ENCODE data around the gene HDAC9.
"Not testable (repeated sequence)": the region's sequence is repeated elsewhere in the genome, so short reads cannot be mapped to it uniquely, and the experiment has no call there.

The HDAC9 gene

GRCh38 chr7:18666107-18666728, 170.7 kb downstream of the HDAC9 start:
- peak; percentile 73 for DNase-seq

- peak; percentile 73 for DNase-seq
These were observed 171.9 kb downstream of the HDAC9 start for GRCh38 chr7:18667466-18667865.

GRCh38 chr7:18671176-18671575, 175.6 kb downstream of the HDAC9 start:
- no peak for DNase-seq

- peak; percentile 35 for DNase-seq
These were observed 180.0 kb downstream of the HDAC9 start for GRCh38 chr7:18675579-18675978.

GRCh38 chr7:18679261-18679660, 183.7 kb downstream of the HDAC9 start:
- no peak for DNase-seq

DNA sequence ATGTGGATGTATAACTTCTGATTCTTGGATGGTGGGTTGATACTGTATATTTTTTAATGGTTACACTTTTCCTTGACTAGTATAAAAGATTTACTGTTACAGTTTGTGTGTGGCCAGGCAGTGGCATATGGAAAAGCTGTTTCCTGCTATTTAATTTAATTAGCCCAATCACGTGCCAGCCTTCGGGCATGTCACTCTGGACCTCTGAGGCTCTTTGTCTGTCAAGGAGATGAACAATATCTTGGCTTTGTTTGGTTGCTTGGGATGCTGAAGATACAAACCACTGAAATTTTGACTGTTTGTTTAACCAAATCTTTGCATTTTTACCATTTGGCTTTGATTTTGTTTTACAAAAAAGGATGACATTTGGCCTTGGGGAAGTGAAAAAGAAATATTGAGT, 185.0 kb downstream of the HDAC9 start:
- DNase-seq, result no peak

DNA sequence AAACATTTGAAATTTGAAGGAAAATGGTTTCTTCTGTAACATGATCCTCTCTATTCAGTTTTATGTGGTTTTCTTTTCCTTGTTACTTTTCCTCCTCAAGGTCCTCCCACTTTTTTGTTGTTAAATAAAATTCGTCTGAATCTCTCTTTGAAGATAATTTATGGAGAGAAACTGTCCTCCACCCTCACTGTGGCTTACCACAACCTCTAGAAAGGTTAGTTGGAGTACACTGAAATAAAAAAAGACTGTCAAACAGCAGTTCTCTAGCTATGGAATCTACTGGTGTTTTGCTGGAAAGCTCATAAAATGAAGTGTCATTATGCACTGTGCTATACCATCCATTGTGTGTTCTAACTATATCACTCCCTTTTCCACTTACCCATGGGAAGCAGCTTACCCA, 189.4 kb downstream of the HDAC9 start:
- DNase-seq, result no peak

DNA sequence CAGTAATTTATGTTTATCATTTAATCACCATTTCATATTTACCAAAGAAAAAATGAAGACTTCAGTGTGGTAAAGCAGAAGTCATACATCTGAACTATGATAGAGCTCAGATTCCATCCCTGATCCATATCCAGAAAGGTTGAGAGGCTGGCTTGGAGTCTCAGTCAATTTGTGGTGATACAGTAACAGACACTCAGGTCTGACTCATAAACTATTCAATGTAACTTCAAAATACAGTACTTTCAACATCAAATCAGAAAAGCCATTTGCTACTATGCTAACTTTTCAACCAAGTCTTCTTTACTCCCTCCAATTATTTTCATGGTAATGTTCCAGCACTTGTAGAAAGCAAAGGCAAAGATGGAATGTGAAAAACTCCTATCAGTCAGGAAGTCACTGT, 190.4 kb downstream of the HDAC9 start:
- DNase-seq, result no peak

DNA sequence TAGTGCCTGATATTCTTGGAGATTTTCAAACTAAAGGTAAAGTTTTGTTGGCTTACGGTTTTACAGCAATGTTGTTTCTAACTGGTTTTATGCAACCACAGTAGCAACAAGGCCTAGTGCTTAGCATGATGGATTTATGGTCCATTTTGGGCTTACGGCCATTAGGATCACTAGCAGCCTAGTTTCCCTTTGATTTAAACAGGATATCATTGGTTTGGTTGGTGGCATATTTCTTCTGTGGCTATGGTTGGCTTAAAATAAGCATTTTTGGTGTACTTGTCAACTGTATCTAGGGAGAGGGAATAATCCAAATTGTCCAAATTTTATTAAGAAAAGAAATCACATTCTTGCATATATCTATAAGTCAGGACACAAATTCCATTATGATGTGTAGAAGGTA, 194.0 kb downstream of the HDAC9 start:
- DNase-seq, result no peak

DNA sequence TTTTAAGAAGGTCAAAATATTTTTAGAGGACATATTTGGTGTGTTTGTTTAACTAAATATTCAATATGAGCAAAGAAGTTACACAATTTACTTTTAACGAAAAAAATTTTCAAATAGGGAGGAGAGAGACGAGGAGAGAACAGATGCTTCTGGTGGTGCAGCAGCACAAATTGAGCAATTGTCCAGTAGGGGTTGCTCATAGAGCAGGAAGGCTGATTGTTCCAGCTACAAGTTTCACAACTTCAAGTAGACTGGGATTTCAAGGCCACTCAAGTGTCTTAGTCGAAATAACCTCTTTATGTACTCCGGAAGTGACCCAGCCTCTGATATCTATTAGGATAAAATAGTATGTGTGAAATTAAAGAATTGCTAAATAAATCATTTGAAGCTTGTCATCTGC, 197.9 kb downstream of the HDAC9 start:
- peak; percentile 37 for DNase-seq

GRCh38 chr7:18693816-18694215, 198.3 kb downstream of the HDAC9 start:
- DNase-seq, result no peak

GRCh38 chr7:18694484-18694883, 198.9 kb downstream of the HDAC9 start:
- no peak for DNase-seq

DNA sequence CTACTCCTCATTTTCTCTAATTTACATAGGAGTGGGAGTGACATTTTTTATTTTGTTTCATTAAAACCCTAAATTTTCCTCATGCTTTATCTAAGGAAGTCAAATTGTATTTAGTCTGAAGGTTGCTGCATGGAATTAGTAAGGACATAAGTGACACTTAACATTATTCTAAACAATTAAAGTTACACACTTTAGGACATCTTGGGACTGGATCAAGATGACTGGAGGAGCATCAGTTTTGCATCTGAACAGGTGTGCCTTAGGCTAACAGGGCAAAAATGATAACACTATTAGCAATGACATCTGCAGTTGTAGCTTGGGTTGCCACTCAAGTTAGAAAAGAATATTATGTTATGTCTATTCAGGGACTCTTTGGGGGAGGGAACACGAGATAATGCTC, 199.4 kb downstream of the HDAC9 start:
- DNase-seq, result no peak

- DNase-seq, result no peak
These were observed 202.7 kb downstream of the HDAC9 start for GRCh38 chr7:18698258-18698734.

DNA sequence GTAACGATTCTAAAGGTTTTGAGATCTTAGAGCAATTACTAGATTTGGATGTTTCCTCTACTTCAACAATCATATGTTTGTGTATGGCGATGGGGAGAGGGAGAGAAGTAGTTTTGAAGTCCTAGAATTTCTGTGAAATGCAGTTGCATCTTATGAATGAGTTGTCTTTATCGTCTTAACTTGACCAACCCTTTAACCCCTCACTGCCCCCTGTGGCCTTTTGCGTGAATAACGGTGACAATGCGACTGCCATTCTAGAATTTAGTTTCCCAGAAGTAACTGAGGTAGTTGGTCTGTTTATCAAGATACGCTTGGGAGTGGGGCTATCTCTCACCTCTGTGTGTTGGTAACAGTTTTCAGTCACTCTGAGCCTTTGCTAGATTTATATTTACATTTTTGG, 204.6 kb downstream of the HDAC9 start:
- no peak for DNase-seq

GRCh38 chr7:18702071-18702829, 206.7 kb downstream of the HDAC9 start:
- DNase-seq, result no peak

DNA sequence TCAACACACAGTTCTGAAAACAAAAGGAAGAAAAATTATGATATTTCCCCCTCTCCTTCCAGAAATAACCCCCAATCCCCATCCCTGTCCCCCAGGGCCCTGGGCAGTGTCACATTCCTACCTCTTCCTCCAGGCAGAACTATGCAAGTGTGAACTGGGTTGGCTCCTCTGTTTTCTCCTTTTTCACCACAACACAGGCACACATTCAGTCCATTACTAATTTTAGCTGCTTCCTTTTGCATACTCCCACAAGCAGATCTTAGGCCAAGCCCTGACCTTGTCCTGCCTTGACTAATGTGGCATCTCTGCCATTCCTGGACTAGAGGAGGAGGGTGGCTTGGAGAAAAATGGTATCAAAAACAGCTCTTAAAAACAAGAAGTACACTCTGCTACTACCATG, 208.1 kb downstream of the HDAC9 start:
- DNase-seq, result no peak

DNA sequence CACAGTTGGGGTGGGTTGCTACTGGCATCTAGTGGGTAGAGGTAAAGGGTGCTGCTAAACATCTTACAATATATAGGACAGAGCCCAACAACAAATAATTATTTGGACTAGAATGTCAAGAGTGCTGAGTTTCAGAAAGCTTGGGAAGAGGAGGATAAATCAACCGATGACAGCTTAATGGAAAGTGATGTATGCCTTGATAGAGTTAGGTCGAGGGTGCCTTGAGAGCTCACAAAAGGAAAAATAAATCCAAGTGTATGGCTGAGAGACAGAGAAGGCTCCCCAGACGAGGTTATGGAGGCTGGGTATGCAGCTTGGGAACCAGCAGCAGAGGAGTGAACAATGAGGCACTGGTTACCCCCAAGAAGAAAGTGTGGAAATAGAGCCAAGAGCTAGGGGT, 211.1 kb downstream of the HDAC9 start:
- DNase-seq, result no peak

GRCh38 chr7:18708204-18708603, 212.7 kb downstream of the HDAC9 start:
- DNase-seq, result no peak

DNA sequence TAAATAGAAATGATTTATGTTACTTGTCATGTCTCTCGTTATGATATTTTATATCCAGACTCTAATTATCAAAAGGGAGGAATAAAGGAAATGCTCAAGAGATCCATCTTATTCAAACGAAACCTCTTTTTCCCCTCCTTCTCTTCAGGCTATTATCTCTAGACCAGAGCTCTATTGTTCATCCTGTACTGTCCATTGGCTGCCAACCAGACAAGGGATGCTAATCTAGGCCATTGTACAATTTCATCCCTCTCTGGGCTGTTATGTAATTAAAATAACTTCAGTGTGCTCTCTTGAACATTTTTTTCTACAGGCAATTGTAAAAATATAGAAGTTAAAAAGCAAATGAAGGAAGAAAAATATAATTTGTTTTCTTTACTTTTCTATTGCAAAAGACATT, 220.4 kb downstream of the HDAC9 start:
- no peak for DNase-seq

- no peak for DNase-seq
These were observed 225.9 kb downstream of the HDAC9 start for GRCh38 chr7:18721429-18721828.

- no peak for DNase-seq
These were observed 228.8 kb downstream of the HDAC9 start for GRCh38 chr7:18724318-18724717.

DNA sequence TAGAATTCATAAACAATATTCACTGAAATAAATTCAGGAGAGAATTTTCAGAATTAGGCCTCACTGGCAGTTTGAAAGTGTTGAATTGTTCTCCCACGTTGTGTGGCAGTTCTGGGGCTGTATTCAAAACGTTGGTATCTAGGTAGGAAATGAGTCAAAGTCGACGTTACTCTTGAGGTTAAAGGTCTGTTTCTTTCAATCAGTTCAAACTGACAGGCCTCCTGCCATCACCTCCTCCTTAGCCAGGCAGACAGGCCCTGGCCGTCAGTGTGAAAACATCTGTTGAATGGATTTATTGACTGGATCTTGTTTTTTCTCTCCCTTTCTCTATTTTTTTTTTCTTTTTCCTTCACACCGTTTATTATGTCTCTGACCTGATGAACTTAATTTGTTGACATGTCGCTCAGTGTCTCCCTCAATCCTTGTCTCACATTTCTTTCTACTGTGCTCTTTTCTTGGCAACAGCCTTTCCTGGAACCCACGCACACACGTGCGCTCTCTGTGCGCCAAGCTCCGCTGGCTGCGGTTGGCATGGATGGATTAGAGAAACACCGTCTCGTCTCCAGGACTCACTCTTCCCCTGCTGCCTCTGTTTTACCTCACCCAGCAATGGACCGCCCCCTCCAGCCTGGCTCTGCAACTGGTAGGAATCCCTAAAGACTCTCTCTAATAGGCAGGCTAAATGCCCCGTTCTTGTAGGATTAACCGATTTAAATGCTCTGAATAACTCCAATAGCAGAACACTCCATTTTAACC, 231.7 kb downstream of the HDAC9 start:
- no peak for DNase-seq

DNA sequence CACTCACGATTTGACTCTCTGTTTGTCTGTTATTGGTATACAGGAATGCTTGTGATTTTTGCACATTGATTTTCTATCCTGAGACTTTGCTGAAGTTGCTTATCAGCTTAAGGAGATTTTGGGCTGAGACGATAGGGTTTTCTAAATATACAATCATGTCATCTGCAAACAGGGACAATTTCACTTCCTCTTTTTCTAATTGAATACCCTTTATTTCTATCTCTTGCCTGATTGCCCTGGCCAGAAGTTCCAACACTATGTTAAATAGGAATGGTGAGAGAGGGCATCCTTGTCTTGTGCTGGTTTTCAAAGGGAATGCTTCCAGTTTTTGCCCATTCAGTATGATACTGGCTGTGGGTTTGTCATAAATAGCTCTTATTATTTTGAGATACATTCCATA, 240.5 kb downstream of the HDAC9 start:
- not testable (repeated sequence) for DNase-seq

Data from kidney glomerular epithelial cell (primary cell).